Prostate gland (tissue), 2 donors: Measurements from ENCODE around the gene ANG.
"Not testable (repeated sequence)": the region's sequence is repeated elsewhere in the genome, so short reads cannot be mapped to it uniquely, and the experiment has no call there.

Experiments
- CTCF ChIP-seq, 4 experiments: fragments of 200-600 bp in 2 of 4; fragments of 450-650 bp in 2 of 4; sonication (generic) in 2 of 4; IDR thresholded peaks; 1 replicate in 3 of 4; 2 replicates in 1 of 4; pipeline ENCODE4 v1.5.1; 2016 to 2019; ENCODE audit warnings: antibody characterized with exemption in 4 of 4, mild to moderate bottlenecking in 2 of 4, moderate library complexity in 2 of 4
- POLR2A ChIP-seq: fragments of 450-650 bp; IDR thresholded peaks from one replicate; pipeline ENCODE4 v1.6.1; 2016; ENCODE audit warnings: antibody characterized with exemption, mild to moderate bottlenecking
- POLR2AphosphoS5 ChIP-seq: sonication (generic); formaldehyde crosslinking; IDR thresholded peaks from one replicate; pipeline ENCODE4 v1.6.1; 2017; ENCODE audit warnings: antibody characterized with exemption

- TF ChIP-seq CTCF (IDR thresholded peaks at IDR 0.05); POLR2AphosphoS5; POLR2A: not testable (repeated sequence)
These were observed 45.8 kb upstream of the ANG start for GRCh38 chr14:20642755-20643154.
